GM12878 (cell line): ENCODE measurements around the gene ZDHHC7. TPM values are rescaled to one million over a fixed set of nuclear protein-coding genes. Genes with fewer than 3 reads are reported as not detected.

Source experiments
- ATAC-seq: fragments of 200-7000 bp; cut with Tn5 transposase; 3 replicates; pipeline ENCODE4 v1.9.1; 2020; ENCODE audit warnings: mild to moderate bottlenecking, moderate library complexity
- BruUV-seq: library from RNA; stranded (reverse); fragments of 400-500 nt; replicated peaks from 2 replicates; lab custom pipeline; 2021; lab: Mats Ljungman, UMichigan
- CTCF ChIA-PET: fragments of 300-600 bp; sonication (Branson Sonifier 250); formaldehyde crosslinking; extraction: SDS; loops from one replicate; lab custom pipeline; 2021; ENCODE audit warnings: inconsistent platforms; lab: Yijun Ruan, JAX
- POLR2A ChIA-PET: fragments of 350-600 bp; formaldehyde crosslinking; extraction: SDS; loops from one replicate; lab custom pipeline; 2021; ENCODE audit warnings: inconsistent platforms; lab: Charles Lee
- RAD21 ChIA-PET: fragments of 300-600 bp; sonication (Branson Sonifier 250); formaldehyde crosslinking; loops from one replicate; lab custom pipeline; 2023; ENCODE audit warnings: antibody characterized with exemption; ENCODE audit not compliant: unreplicated experiment; lab: Charles Lee
- SMC1A ChIA-PET: fragments of 300-600 bp; sonication (Branson Sonifier 250); formaldehyde crosslinking; loops from one replicate; lab custom pipeline; 2023; ENCODE audit not compliant: unreplicated experiment, uncharacterized antibody; lab: Charles Lee
- DNase-seq: peaks from one replicate; pipeline ENCODE4 v3.0.0-alpha.2; 2011; ENCODE audit warnings: low read depth, low spot score
- FAIRE-seq: peaks from 3 replicates; lab custom pipeline; 2011; peaks lifted over from hg19 to GRCh38; lab: Jason Lieb, UNC
- H2AFZ ChIP-seq: 2 replicates; pipeline ENCODE4 v1.6.0; 2011; ENCODE audit warnings: low read depth, low read length, control low read depth; ENCODE audit not compliant: control insufficient read depth
- H3K27ac ChIP-seq: 2 replicates; pipeline ENCODE4 v1.5.1; 2011; ENCODE audit warnings: control low read depth; ENCODE audit not compliant: control insufficient read depth, insufficient read depth
- H3K27me3 ChIP-seq, 2 experiments: replicated peaks in 1 of 2; 2 replicates each; pipeline versions ENCODE4 v1.6.0 to v1.6.1; 2011; ENCODE audit warnings: low read length in 1 of 2; ENCODE audit not compliant: control insufficient read depth in 2 of 2, insufficient read depth in 2 of 2
- H3K36me3 ChIP-seq, 2 experiments: 2 replicates each; pipeline ENCODE4 v1.5.1; 2011; ENCODE audit warnings: low read length in 1 of 2; ENCODE audit not compliant: control insufficient read depth in 2 of 2, insufficient read depth in 2 of 2
- H3K4me1 ChIP-seq: 2 replicates; pipeline ENCODE4 v1.6.1; 2011; ENCODE audit warnings: mild to moderate bottlenecking, low read length, moderate library complexity, mixed read lengths; ENCODE audit not compliant: control insufficient read depth, insufficient read depth
- H3K4me2 ChIP-seq: 2 replicates; pipeline ENCODE4 v1.6.0; 2011; ENCODE audit warnings: control low read depth; ENCODE audit not compliant: control insufficient read depth, insufficient read depth
- H3K4me3 ChIP-seq: fragments of 200-600 bp; sonication (generic); 2 replicates; pipeline ENCODE4 v1.5.1; 2016
- H3K79me2 ChIP-seq: 2 replicates; pipeline ENCODE4 v1.6.0; 2011; ENCODE audit warnings: low read length; ENCODE audit not compliant: control insufficient read depth, insufficient read depth
- H3K9ac ChIP-seq: 2 replicates; pipeline ENCODE4 v1.8.0; 2011; ENCODE audit warnings: low read length, control low read depth, mixed read lengths; ENCODE audit not compliant: control insufficient read depth, insufficient read depth
- H3K9me3 ChIP-seq: replicated peaks from 3 replicates; pipeline ENCODE4 v1.5.1; 2011; ENCODE audit warnings: mild to moderate bottlenecking, low read length; ENCODE audit not compliant: control insufficient read depth, insufficient read depth
- H4K20me1 ChIP-seq: 2 replicates; pipeline ENCODE4 v1.6.0; 2011; ENCODE audit not compliant: control insufficient read depth, insufficient read depth
- BMI1 ChIP-seq: fragments of 450-650 bp; IDR thresholded peaks from 2 replicates; pipeline ENCODE4 v1.6.1; 2016; ENCODE audit warnings: mild to moderate bottlenecking, moderate library complexity, borderline replicate concordance
- BRCA1 ChIP-seq: IDR thresholded peaks from 2 replicates; pipeline ENCODE4 v1.6.1; 2011; ENCODE audit warnings: low read depth, low read length, improper control_type of control experiment
- CBX3 ChIP-seq: fragments of 200-600 bp; sonication (generic); IDR thresholded peaks from 2 replicates; pipeline ENCODE4 v1.6.1; 2016; ENCODE audit warnings: low read depth, borderline replicate concordance
- HDGF ChIP-seq: fragments of 450-650 bp; IDR thresholded peaks from 2 replicates; pipeline ENCODE4 v1.6.1; 2016; ENCODE audit warnings: antibody characterized with exemption
- NR2F1 ChIP-seq: fragments of 450-650 bp; conservative IDR thresholded peaks from 2 replicates; pipeline ENCODE4 v1.6.1; 2017; ENCODE audit warnings: mild to moderate bottlenecking
- PML ChIP-seq: IDR thresholded peaks from 2 replicates; pipeline ENCODE4 v1.6.1; 2012; ENCODE audit warnings: low read length, inconsistent platforms
- POLR2AphosphoS5 ChIP-seq: IDR thresholded peaks from 2 replicates; pipeline ENCODE4 v1.6.1; 2011; ENCODE audit warnings: mild to moderate bottlenecking, low read length, inconsistent platforms
- STAT1 ChIP-seq: fragments of 450-650 bp; conservative IDR thresholded peaks from 2 replicates; pipeline ENCODE4 v1.6.1; 2014; ENCODE audit warnings: antibody characterized with exemption, mild to moderate bottlenecking
- TARDBP ChIP-seq: IDR thresholded peaks from 2 replicates; pipeline ENCODE4 v1.6.1; 2016; ENCODE audit warnings: borderline replicate concordance
- TCF12 ChIP-seq: IDR thresholded peaks from 2 replicates; pipeline ENCODE4 v1.6.1; 2011; ENCODE audit warnings: low read depth, mild to moderate bottlenecking, low read length
- ZNF274 ChIP-seq: IDR thresholded peaks from one replicate; pipeline ENCODE4 v1.8.0; 2011; ENCODE audit not compliant: insufficient read length, insufficient read depth
- WGBS: methylation state at CpG from one replicate; pipeline ENCODE4 v1.1.6; 2016; ENCODE audit warnings: low lambda C conversion rate; ENCODE audit not compliant: insufficient replicate concordance, insufficient coverage; ENCODE audit errors: missing lambda C conversion rate; 5-methylcytosine and 5-hydroxymethylcytosine counted together
- in situ Hi-C: fragments of 300-500 bp; cut with MboI; formaldehyde crosslinking; loops from 9 replicates; pipeline ENCODE4 v1.14.3; 2018; ENCODE audit warnings: mixed read lengths
- intact Hi-C: fragments of 100-400 bp; cut with micrococcal nuclease; formaldehyde crosslinking; loops from one replicate; pipeline ENCODE4 v1.14.2; 2022; ENCODE audit not compliant: unreplicated experiment
- polyA plus RNA-seq, 11 experiments: library from polyadenylated mRNA; depleted of rRNA in 4 of 11; unstranded in 6 of 11; stranded (reverse) in 5 of 11; fragments of >200 nt; fragmentation: Nextera tagmentation in 4 of 11; fragmentation: Illumina TruSeq in 1 of 11; extraction: Ambion mirVana in 4 of 11; extraction: Trizol in 1 of 11; gene quantifications; 1 replicate in 1 of 11; 2 replicates in 10 of 11; pipeline versions ENCODE4 v1.2.1 to v1.2.3, GENCODE V29; 2011 to 2016; ENCODE audit warnings: inconsistent platforms in 2 of 11, missing spikeins in 2 of 11, low read depth in 1 of 11
- total RNA-seq, 4 experiments: library from RNA; depleted of rRNA in 3 of 4; stranded (reverse); fragments of >200 nt in 3 of 4; fragmentation: Illumina TruSeq in 1 of 4; extraction: Trizol in 1 of 4; gene quantifications; 2 replicates each; pipeline versions ENCODE4 v1.2.1 to v1.2.3, GENCODE V29; 2013 to 2021
- TF ChIP-seq, protein P1 (sequence below): fragments of 450-650 bp; formaldehyde crosslinking; IDR thresholded peaks from 2 replicates; pipeline ENCODE4 v1.4.0; 2022; ENCODE audit warnings: mild to moderate bottlenecking, moderate library complexity
- TF ChIP-seq, protein P2 (sequence below): IDR thresholded peaks from 2 replicates; pipeline ENCODE4 v1.6.1; 2011; ENCODE audit warnings: low read depth, low read length, improper control_type of control experiment, borderline replicate concordance

Gene ZDHHC7
- total and polyA plus RNA-seq, 10 of the 15 experiments (the other 5 are each of a cell fraction or from before 2014, with no cell fraction given): 0.87 to 26.0 (median 20.0) TPM

DNA sequence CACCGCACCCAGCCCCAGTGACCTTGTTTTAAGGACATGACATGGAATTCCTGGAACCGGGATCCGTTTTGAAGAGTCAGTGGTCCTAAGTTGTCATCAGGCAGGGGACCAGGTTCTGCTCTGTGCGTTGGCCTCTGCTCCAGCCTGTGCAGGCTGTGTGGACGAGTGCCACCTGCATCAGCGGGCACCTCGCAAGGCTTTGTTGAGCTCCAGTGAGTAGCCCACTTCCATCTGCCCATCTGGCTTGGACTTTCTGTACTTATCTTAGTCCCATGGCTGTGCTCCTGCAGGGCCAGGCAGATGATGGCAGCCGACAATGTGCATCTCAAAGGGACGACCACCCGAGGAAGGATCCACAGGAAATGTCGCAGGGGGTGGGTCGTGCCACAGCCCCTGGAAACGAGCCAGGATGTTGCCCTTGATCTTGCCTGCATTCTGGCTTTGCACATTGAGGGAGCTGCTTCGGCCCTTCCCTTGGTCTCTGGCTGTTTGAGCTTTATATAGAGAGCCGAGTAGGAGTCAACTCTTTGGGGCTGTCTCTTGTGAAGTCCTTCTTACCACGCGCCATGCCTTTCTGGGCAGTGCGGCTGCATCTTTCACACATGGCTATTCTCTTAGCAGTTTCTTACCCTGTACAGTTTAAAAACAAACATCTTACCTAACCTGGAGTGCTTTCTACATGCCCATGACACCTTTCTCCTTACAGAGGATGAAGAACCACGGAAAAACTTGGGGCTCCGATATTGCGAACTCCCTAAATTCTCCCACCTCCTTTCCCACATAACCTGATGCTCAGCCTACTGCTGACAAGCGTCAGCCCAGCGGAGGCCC is 34.5 kb upstream of the ZDHHC7 start:
- Histone ChIP-seq H3K4me1 (no peaks in the 10 kb centered on the region), H3K27me3 (no peaks in the 10 kb centered on the region; a peak in 1 of 4 replicates), H2AFZ (no peak overlapping the region), H3K36me3 (no peaks in the 10 kb centered on the region), H3K4me2 (no peak overlapping the region), H3K79me2 (no peaks in the 10 kb centered on the region), H3K27ac (no peak overlapping the region), H3K9ac (no peak overlapping the region), H3K4me3 (no peak overlapping the region), H4K20me1 (no peaks in the 10 kb centered on the region), H3K9me3 (no peaks in the 10 kb centered on the region)
- in situ Hi-C loops: no loop called here
- CTCF ChIA-PET: interaction anchor here (2.0 kb wide), 1 partner anchor 10 kb away, joined by 9 read pairs; no protein-coding TSS in a partner anchor
- TF ChIP-seq PML (no peak), NR2F1 (no peak), BRCA1 (no peak), ZNF274 (no peak), HDGF (no peak), STAT1 (no peak), TCF12 (no peak), POLR2AphosphoS5 (no peak), BMI1 (no peak), CBX3 (no peak), TARDBP (no peak)
- TF ChIP-seq, protein P1, sequence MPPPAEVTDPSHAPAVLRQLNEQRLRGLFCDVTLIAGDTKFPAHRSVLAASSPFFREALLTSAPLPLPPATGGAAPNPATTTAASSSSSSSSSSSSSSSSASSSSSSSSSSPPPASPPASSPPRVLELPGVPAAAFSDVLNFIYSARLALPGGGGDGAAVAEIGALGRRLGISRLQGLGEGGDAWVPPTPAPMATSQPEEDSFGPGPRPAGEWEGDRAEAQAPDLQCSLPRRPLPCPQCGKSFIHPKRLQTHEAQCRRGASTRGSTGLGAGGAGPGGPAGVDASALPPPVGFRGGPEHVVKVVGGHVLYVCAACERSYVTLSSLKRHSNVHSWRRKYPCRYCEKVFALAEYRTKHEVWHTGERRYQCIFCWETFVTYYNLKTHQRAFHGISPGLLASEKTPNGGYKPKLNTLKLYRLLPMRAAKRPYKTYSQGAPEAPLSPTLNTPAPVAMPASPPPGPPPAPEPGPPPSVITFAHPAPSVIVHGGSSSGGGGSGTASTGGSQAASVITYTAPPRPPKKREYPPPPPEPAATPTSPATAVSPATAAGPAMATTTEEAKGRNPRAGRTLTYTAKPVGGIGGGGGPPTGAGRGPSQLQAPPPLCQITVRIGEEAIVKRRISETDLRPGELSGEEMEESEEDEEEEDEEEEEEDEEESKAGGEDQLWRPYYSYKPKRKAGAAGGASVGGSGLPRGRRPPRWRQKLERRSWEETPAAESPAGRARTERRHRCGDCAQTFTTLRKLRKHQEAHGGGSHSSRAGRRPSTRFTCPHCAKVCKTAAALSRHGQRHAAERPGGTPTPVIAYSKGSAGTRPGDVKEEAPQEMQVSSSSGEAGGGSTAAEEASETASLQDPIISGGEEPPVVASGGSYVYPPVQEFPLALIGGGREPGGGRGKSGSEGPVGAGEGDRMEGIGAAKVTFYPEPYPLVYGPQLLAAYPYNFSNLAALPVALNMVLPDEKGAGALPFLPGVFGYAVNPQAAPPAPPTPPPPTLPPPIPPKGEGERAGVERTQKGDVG (CRISPR knock-in tag): no peak
- TF ChIP-seq, protein P2, sequence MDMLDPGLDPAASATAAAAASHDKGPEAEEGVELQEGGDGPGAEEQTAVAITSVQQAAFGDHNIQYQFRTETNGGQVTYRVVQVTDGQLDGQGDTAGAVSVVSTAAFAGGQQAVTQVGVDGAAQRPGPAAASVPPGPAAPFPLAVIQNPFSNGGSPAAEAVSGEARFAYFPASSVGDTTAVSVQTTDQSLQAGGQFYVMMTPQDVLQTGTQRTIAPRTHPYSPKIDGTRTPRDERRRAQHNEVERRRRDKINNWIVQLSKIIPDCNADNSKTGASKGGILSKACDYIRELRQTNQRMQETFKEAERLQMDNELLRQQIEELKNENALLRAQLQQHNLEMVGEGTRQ: no peak
- no peak for DNase-seq
- no peak for ATAC-seq
- RAD21 ChIA-PET: no interaction called here
- intact Hi-C loops: no loop called here
- POLR2A ChIA-PET: no interaction called here
- BruUV-seq: no TSS peak
- no peak for FAIRE-seq
- SMC1A ChIA-PET: interaction anchor here (0.6 kb wide), 1 partner anchor 1347 kb away, joined by 3 read pairs; no protein-coding TSS in a partner anchor
- WGBS: 56% methylated on average over 23 of the region's 23 CpGs
